ENCODE measurements around the gene CCDC154.

CCDC154 gene

DNA sequence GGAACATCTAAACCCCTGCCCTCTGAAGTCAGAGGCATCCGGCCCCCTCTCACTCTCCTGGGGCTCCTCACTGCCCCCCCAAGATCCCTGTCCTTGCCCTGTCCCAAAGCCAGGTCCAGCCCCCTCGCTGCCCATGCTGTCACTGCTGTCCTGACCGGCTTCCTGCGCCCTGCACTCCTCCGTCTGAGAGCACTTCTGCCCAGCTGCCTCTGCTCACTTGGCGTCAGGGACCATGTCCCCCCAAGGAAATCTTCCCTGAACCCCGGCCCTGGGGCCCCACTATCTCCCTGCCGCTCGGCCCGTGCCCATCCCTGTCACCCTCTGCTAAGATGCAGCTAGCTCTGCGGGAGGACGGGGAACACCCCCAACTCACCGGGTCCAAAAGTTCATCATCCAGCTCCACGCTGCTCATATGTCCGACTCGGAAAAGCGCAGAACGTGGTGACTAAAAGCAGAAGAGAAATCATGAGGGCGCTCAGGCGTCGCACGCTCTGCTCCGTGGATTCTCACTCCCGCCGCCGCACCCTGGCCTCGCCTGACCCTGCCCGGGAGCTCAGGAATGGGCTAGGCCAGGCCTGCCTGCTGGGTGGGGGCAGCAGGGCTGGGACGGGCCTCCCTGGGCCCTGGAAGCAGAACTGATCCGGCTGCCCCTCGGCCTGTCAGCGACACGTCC is 20.7 kb upstream of the CCDC154 start:
- Histone ChIP-seq H3K79me1 (ENCODE audit: low read length) (peaks cover 9% of the 10 kb centered on the region), H2BK120ac (ENCODE audit: low read depth, low read length) (no peak overlapping the region)

DNA sequence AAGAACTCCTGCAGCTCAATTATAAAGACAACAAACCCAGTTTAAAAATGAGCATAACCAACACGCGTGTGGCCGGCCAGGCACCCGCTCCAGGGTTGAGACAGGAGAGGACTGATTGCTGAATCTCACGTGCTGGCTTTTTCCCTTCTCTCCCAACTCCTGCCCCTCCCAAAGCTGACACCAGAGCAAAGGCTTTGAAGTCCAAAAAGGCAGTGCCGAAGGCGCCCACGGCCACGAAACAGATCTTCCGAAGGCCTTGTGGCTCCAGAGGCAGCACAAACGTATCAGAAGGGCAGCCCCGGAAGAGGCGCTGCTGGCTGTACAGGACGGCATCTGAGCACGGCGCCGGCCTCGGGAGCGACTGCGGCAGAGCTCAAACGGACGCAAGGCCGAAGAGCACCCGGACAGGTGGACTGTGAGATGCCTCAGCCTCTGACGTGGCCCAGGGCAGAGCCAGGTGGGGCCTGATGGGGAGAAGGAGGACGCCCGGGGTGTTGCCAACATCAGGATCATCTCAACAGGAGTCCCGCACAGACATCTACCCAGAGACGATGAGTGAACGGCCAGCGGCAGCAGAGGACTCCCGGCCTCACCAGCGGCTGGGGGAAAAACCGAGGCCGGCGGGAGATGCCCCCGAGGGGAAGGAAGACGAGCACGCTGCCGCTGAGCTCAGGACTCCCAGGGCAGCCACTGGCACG is 20.0 kb upstream of the CCDC154 start:
- no CpG with 5 or more reads among the region's 41 CpGs for WGBS (ENCODE audit: extremely low coverage, insufficient coverage, low lambda C conversion rate)
- H2BK15ac ChIP-seq (replicated peaks; ENCODE audit: low read depth): no peak overlapping the region
- no peaks in the 10 kb centered on the region for H3K4me1 ChIP-seq (ENCODE audit: control insufficient read depth, low read depth, low read length)
- H3K4me3 ChIP-seq (ENCODE audit: low read length): no peak overlapping the region
- no peak overlapping the region for H3K56ac ChIP-seq (ENCODE audit: low read length)
- H3K9ac ChIP-seq (ENCODE audit: low read length): no peak overlapping the region
- no peak overlapping the region for H3K27ac ChIP-seq (ENCODE audit: low read depth, low read length)
- peaks cover 6% of the 10 kb centered on the region for H3K79me1 ChIP-seq (ENCODE audit: low read length)
- H3K23ac ChIP-seq (ENCODE audit: low read length): no peak overlapping the region
- no peak overlapping the region for H4K8ac ChIP-seq (ENCODE audit: low read depth, low read length)
- no peak overlapping the region for H3K18ac ChIP-seq (ENCODE audit: low read length)
- no peak overlapping the region for H3K4me2 ChIP-seq (ENCODE audit: low read length)
- no peak overlapping the region for H3K4ac ChIP-seq (ENCODE audit: low read depth, low read length)
- H4K5ac ChIP-seq (ENCODE audit: low read length): no peak overlapping the region
- peaks cover 3% of the 10 kb centered on the region for H3K79me2 ChIP-seq (ENCODE audit: control insufficient read depth, insufficient read depth, low read length)
- H3K27me3 ChIP-seq (ENCODE audit: insufficient read depth, low read length, poor library complexity): no peaks in the 10 kb centered on the region
- H2AK5ac ChIP-seq (ENCODE audit: low read length): no peak overlapping the region
- no peak for DNase-seq
- no peaks in the 10 kb centered on the region for H3K36me3 ChIP-seq (ENCODE audit: control insufficient read depth, insufficient read depth, low read length)
- no peak overlapping the region for H2BK120ac ChIP-seq (ENCODE audit: low read depth, low read length)
- no peak overlapping the region for H2BK5ac ChIP-seq (ENCODE audit: low read length)

More for the DNA sequence above, 20.7 kb upstream of the CCDC154 start:
- no peak overlapping the region for H4K8ac ChIP-seq (ENCODE audit: low read depth, low read length)
- no peaks in the 10 kb centered on the region for H3K4me1 ChIP-seq (ENCODE audit: control insufficient read depth, low read depth, low read length)
- H3K79me2 ChIP-seq (ENCODE audit: control insufficient read depth, insufficient read depth, low read length): peaks cover 3% of the 10 kb centered on the region
- no peak overlapping the region for H2BK15ac ChIP-seq (replicated peaks; ENCODE audit: low read depth)
- DNase-seq: no peak
- H3K9ac ChIP-seq (ENCODE audit: low read length): no peak overlapping the region
- no peak overlapping the region for H3K27ac ChIP-seq (ENCODE audit: low read depth, low read length)
- H3K56ac ChIP-seq (ENCODE audit: low read length): no peak overlapping the region
- H3K4me2 ChIP-seq (ENCODE audit: low read length): no peak overlapping the region
- H3K4ac ChIP-seq (ENCODE audit: low read depth, low read length): no peak overlapping the region
- H3K36me3 ChIP-seq (ENCODE audit: control insufficient read depth, insufficient read depth, low read length): no peaks in the 10 kb centered on the region
- no peak overlapping the region for H3K18ac ChIP-seq (ENCODE audit: low read length)
- WGBS (ENCODE audit: extremely low coverage, insufficient coverage, low lambda C conversion rate): no CpG with 5 or more reads among the region's 33 CpGs
- no peak overlapping the region for H3K4me3 ChIP-seq (ENCODE audit: low read length)
- no peak overlapping the region for H2AK5ac ChIP-seq (ENCODE audit: low read length)
- no peak overlapping the region for H2BK5ac ChIP-seq (ENCODE audit: low read length)
- no peak overlapping the region for H3K23ac ChIP-seq (ENCODE audit: low read length)
- H3K27me3 ChIP-seq (ENCODE audit: insufficient read depth, low read length, poor library complexity): no peaks in the 10 kb centered on the region
- no peak overlapping the region for H4K5ac ChIP-seq (ENCODE audit: low read length)

DNA sequence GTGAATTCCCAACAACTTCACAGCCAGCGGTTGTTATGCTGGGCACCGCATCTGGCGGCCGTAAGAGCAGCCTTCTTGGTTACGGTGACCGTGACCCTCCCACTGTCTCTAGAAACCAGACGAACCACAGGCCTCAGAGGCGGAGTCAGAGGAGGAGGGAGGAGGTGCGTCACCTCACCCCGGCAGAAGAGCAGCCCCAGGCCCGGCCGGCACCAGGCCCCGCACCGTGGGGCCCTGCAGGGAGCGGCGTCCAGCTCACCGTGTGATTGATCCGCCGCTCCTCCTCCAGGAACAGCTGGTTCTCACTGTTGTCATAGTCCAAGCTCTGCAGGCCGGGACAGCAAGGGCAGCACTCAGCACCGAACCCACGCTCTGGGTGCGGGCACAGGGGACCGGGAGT is 16.8 kb upstream of the CCDC154 start:
- H3K18ac ChIP-seq (ENCODE audit: low read length): no peak overlapping the region
- no peak overlapping the region for H2AK5ac ChIP-seq (ENCODE audit: low read length)
- H3K79me1 ChIP-seq (ENCODE audit: low read length): no peaks in the 10 kb centered on the region
- no peak overlapping the region for H3K4me3 ChIP-seq (ENCODE audit: low read length)
- no peak overlapping the region for H4K8ac ChIP-seq (ENCODE audit: low read depth, low read length)
- H3K4me2 ChIP-seq (ENCODE audit: low read length): no peak overlapping the region
- no peaks in the 10 kb centered on the region for H3K36me3 ChIP-seq (ENCODE audit: control insufficient read depth, insufficient read depth, low read length)
- H2BK5ac ChIP-seq (ENCODE audit: low read length): no peak overlapping the region
- no peak overlapping the region for H3K56ac ChIP-seq (ENCODE audit: low read length)
- H4K5ac ChIP-seq (ENCODE audit: low read length): no peak overlapping the region
- no peak overlapping the region for H3K9ac ChIP-seq (ENCODE audit: low read length)
- no peak overlapping the region for H3K4ac ChIP-seq (ENCODE audit: low read depth, low read length)
- no peaks in the 10 kb centered on the region for H3K79me2 ChIP-seq (ENCODE audit: control insufficient read depth, insufficient read depth, low read length)
- no peak overlapping the region for H2BK15ac ChIP-seq (replicated peaks; ENCODE audit: low read depth)
- no peaks in the 10 kb centered on the region for H3K4me1 ChIP-seq (ENCODE audit: control insufficient read depth, low read depth, low read length)
- H2BK120ac ChIP-seq (ENCODE audit: low read depth, low read length): no peak overlapping the region
- no peak for DNase-seq
- H3K23ac ChIP-seq (ENCODE audit: low read length): no peak overlapping the region
- H3K27ac ChIP-seq (ENCODE audit: low read depth, low read length): no peak overlapping the region
- no peaks in the 10 kb centered on the region for H3K27me3 ChIP-seq (ENCODE audit: insufficient read depth, low read length, poor library complexity)
- no CpG with 5 or more reads among the region's 24 CpGs for WGBS (ENCODE audit: extremely low coverage, insufficient coverage, low lambda C conversion rate)

DNA sequence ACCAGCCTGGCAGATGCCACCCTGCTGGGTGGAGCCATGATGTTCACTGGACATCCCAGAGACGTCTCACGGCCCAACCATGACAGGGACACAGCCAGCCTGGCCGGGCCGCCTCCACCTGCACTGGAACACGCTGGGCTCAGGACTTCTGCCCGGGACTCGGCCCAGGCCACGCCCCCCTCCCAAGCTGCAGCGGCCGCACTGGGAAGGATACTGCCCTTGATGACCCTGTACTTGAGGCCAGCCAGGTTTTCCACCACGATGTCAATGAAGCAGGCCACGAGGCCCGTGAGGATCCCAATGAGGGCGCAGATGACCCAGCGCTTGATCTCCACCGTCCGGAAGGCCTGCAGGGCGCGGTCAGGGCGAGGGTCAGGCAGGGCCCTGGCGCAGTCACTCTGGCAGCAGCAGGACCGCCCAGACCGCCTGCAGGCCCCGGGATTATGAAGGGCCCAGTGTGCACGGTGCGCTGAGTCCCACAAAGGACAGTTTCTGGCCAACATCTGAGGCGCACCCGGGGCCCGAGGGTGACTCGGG is 16.3 kb upstream of the CCDC154 start:
- no CpG with 5 or more reads among the region's 30 CpGs for WGBS (ENCODE audit: extremely low coverage, insufficient coverage, low lambda C conversion rate)
- no peak overlapping the region for H4K8ac ChIP-seq (ENCODE audit: low read depth, low read length)
- H2BK15ac ChIP-seq (replicated peaks; ENCODE audit: low read depth): no peak overlapping the region
- no peak overlapping the region for H3K18ac ChIP-seq (ENCODE audit: low read length)
- H3K79me2 ChIP-seq (ENCODE audit: control insufficient read depth, insufficient read depth, low read length): no peaks in the 10 kb centered on the region
- H3K23ac ChIP-seq (ENCODE audit: low read length): no peak overlapping the region
- H3K4me2 ChIP-seq (ENCODE audit: low read length): no peak overlapping the region
- no peaks in the 10 kb centered on the region for H3K4me1 ChIP-seq (ENCODE audit: control insufficient read depth, low read depth, low read length)
- no peaks in the 10 kb centered on the region for H3K79me1 ChIP-seq (ENCODE audit: low read length)
- no peak overlapping the region for H3K4ac ChIP-seq (ENCODE audit: low read depth, low read length)
- no peak overlapping the region for H3K4me3 ChIP-seq (ENCODE audit: low read length)
- H3K27me3 ChIP-seq (ENCODE audit: insufficient read depth, low read length, poor library complexity): no peaks in the 10 kb centered on the region
- DNase-seq: no peak
- H2BK5ac ChIP-seq (ENCODE audit: low read length): no peak overlapping the region
- no peaks in the 10 kb centered on the region for H3K36me3 ChIP-seq (ENCODE audit: control insufficient read depth, insufficient read depth, low read length)
- no peak overlapping the region for H3K27ac ChIP-seq (ENCODE audit: low read depth, low read length)
- H2AK5ac ChIP-seq (ENCODE audit: low read length): no peak overlapping the region
- no peak overlapping the region for H2BK120ac ChIP-seq (ENCODE audit: low read depth, low read length)
- H3K56ac ChIP-seq (ENCODE audit: low read length): no peak overlapping the region
- no peak overlapping the region for H3K9ac ChIP-seq (ENCODE audit: low read length)
- H4K5ac ChIP-seq (ENCODE audit: low read length): no peak overlapping the region

DNA sequence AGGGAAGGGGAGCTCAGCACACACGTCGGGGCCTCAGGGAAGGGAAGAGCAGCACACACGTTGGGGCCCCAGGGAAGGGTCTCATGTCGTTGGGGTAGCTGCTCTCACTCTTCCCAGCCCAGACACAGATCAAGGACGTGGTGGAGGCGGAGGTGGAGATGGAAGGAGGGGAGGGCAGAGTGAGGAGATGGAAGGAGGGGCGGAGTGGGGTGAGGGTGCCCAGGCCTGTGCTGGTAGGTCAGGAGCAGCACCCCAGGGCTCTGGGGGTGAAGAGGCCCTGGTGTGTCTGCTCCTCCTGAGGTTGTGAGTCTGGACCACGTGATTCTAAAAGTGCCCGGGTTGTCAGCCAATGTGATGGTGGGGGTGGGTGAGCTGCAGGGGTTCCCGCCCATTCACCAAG is 15.6 kb upstream of the CCDC154 start:
- no peak overlapping the region for H4K5ac ChIP-seq (ENCODE audit: low read length)
- no peak overlapping the region for H3K4ac ChIP-seq (ENCODE audit: low read depth, low read length)
- H2AK5ac ChIP-seq (ENCODE audit: low read length): no peak overlapping the region
- H4K8ac ChIP-seq (ENCODE audit: low read depth, low read length): no peak overlapping the region
- H2BK15ac ChIP-seq (replicated peaks; ENCODE audit: low read depth): no peak overlapping the region
- H3K18ac ChIP-seq (ENCODE audit: low read length): no peak overlapping the region
- no peaks in the 10 kb centered on the region for H3K4me1 ChIP-seq (ENCODE audit: control insufficient read depth, low read depth, low read length)
- no peak for DNase-seq
- H3K4me3 ChIP-seq (ENCODE audit: low read length): no peak overlapping the region
- H3K56ac ChIP-seq (ENCODE audit: low read length): no peak overlapping the region
- no peak overlapping the region for H3K4me2 ChIP-seq (ENCODE audit: low read length)
- H2BK120ac ChIP-seq (ENCODE audit: low read depth, low read length): no peak overlapping the region
- no peak overlapping the region for H2BK5ac ChIP-seq (ENCODE audit: low read length)
- no CpG with 5 or more reads among the region's 10 CpGs for WGBS (ENCODE audit: extremely low coverage, insufficient coverage, low lambda C conversion rate)
- H3K9ac ChIP-seq (ENCODE audit: low read length): no peak overlapping the region
- no peak overlapping the region for H3K27ac ChIP-seq (ENCODE audit: low read depth, low read length)
- no peaks in the 10 kb centered on the region for H3K27me3 ChIP-seq (ENCODE audit: insufficient read depth, low read length, poor library complexity)
- no peak overlapping the region for H3K23ac ChIP-seq (ENCODE audit: low read length)
- no peaks in the 10 kb centered on the region for H3K36me3 ChIP-seq (ENCODE audit: control insufficient read depth, insufficient read depth, low read length)
- H3K79me2 ChIP-seq (ENCODE audit: control insufficient read depth, insufficient read depth, low read length): no peaks in the 10 kb centered on the region
- no peaks in the 10 kb centered on the region for H3K79me1 ChIP-seq (ENCODE audit: low read length)
